ENCODE results near the gene FAS. TPM values are rescaled to one million over a fixed set of nuclear protein-coding genes. Genes with fewer than 3 reads are reported as not detected.

FAS gene
- 1.6 TPM for total RNA-seq

- peak; percentile 45 to 49 for DNase-seq (ENCODE audit: low spot score in 2 of 2)
- FAIRE-seq = no peak
These were observed at the start of gene FAS for GRCh38 chr10:88990384-88991160. Gene FAS, plus strand, starts transcription at chr10:88990798. Its CDS starts 79 bp downstream, at chr10:88990877.

DNA sequence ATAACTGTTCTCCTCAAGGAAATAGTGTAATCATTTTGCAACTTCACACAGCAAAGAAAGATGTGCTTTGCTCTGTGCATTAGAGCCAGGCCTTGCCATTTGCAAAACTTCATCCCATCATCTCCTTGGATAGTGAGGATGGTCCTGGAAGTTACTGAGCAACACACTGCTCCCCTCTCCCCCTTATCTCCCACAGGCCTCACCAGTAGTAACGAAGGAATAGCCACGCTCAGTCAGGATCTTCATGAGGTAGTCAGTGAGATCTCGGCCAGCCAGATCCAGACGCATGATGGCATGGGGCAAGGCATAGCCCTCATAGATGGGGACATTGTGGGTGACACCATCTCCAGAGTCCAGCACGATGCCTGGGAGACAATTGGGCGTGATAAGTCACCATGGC lies 49.6 kb upstream of the FAS start:
- FAIRE-seq (no peak), DNase-seq (ENCODE audit: low spot score in 2 of 2) (no peak)

- no peak for FAIRE-seq
- no peak for DNase-seq (ENCODE audit: low spot score in 2 of 2)
These were observed 46.8 kb upstream of the FAS start for GRCh38 chr10:88943778-88944177.

- FAIRE-seq = no peak
- DNase-seq (ENCODE audit: low spot score in 2 of 2) = no peak
These were observed 45.8 kb upstream of the FAS start for GRCh38 chr10:88944813-88945212.

DNA sequence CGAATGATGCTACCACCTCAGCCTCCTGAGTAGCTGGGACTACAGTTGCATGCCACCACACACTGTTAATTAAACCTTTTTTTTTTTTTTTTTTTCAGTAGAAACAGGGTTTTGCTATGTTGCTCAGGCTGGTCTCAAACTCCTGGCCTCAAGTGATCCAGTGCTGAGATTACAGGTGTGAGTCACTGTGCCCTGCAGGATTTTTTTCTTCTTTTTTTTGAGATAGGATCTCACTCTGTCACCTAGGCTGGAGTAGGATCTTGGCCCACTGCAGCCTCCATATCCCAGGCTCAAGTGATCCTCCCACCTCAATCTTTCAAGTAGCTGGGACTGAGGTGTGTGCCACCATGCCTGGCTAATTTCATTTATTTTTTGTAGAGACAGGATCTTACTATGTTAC lies 44.4 kb upstream of the FAS start:
- DNase-seq (ENCODE audit: low spot score in 2 of 2) (no peak), FAIRE-seq (no peak)

DNA sequence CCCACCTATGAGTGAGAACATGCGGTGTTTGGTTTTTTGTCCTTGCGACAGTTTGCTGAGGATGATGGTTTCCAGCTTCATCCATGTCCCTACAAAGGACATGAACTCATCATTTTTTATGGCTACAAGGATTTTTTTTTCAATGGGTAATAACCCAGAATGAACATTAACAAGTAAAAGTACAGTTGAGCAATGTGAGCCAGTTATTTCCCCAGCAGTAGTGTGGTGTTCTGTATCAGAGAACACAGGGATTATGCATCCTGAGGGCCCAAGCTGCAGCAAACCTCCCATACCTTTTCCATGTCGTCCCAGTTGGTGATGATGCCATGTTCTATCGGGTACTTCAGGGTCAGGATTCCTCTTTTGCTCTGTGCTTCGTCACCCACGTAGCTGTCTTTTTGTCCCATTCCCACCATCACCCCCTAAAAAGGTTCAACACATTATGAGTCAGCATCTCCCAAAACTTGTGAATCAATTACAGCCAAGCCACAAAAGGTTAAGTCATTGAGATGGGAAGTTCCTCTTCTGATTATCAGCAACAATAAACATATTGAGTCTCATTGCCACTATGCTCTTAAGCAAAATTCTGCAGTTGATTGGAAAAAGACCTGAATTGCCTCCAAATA lies 43.5 kb upstream of the FAS start:
- FAIRE-seq (no peak), DNase-seq (ENCODE audit: low spot score in 2 of 2) (no peak)

- FAIRE-seq = no peak
- DNase-seq (ENCODE audit: low spot score in 2 of 2) = no peak
These were observed 41.5 kb upstream of the FAS start for GRCh38 chr10:88949051-88949450.

GRCh38 chr10:88949912-88950837 lies 40.4 kb upstream of the FAS start:
- no peak for FAIRE-seq

DNA sequence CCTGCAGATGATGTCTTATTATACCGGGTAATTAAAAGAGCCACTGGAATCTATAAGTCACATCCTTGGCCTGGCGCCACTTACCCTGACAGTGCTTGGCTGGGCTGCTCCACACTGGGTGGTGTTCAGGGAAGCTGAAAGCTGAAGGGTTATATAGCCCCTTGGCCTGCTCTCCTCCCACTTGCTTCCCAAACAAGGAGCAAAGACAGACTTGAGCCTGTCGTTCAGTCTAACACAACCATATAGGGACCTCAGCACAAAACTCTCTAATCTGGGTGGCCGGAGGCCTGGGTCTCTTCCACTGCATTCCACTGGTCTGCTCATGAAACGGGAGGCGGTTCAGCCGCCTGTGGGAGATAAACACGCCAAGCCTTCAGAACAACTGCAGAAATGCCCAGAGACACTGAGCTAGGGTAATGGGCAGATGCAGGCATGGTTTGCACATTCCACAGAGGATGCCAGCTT lies 37.9 kb upstream of the FAS start, which contains the start of gene ACTA2:
ACTA2 (minus strand) TSS at position 127 of the 465 bp plus-strand sequence. CDS start 3,843 bp downstream, outside the sequence.
- no peak for FAIRE-seq
- DNase-seq (ENCODE audit: low spot score in 2 of 2) = no peak

More at GRCh38 chr10:88949912-88950837, 40.4 kb upstream of the FAS start:
- no peak for DNase-seq (ENCODE audit: low spot score in 2 of 2)

- FAIRE-seq (no peak), DNase-seq (ENCODE audit: low spot score in 2 of 2) (no peak)
These were observed 36.9 kb upstream of the FAS start for GRCh38 chr10:88953662-88954061.

DNA sequence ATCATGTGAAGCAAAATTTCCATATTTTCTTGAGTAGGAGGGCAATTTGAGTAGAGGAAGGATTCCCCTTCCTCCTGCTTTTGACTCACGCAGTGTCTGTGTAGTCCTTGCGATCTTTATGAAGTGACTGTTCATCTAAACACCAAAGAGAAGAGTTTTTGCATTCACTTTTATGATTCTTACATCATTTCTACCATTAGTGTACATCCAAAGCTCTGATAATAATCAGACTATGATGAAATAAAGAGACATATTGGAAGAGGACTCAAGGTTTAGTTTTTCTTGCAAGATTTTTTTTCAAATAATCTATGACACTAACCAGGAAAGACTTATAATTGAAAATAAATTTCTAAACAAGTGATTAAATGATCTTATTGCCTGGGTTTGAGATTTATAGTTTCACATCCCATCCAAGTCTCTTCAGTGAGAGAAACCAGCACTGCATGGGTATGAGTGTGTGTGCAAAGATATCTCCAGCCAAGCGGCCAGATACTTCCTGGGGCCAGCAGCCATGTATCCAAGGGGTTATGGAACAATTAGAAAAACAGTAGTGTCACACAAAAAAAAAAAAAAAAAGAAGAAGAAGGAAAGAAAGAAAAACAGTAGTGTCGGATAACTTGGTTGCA lies 36.0 kb upstream of the FAS start:
- no peak for FAIRE-seq

GRCh38 chr10:88957381-88957780 lies 33.2 kb upstream of the FAS start:
- no peak for DNase-seq (ENCODE audit: low spot score in 2 of 2)
- no peak for FAIRE-seq

More for the DNA sequence above, 36.0 kb upstream of the FAS start:
- DNase-seq (ENCODE audit: low spot score in 2 of 2) = no peak

DNA sequence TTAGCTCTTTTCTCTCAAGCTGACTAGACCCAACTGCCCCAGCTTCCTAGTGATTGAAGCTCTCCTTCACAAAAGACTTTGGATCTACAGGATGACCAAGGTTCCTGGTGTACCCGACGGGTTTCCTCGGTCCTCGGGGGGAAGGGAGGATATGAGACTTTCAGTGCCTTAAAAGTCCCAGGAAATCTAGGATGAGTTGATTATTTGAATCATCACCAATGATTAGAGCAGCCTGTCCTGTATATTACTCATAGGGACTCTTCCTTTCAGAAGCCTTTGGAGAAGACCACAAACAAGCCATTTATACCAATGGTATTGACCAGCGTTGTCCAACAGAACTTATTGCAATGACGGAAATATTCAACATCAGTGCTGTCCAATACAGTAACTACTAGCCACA lies 31.9 kb upstream of the FAS start:
- FAIRE-seq (no peak), DNase-seq (ENCODE audit: low spot score in 2 of 2) (no peak)

DNA sequence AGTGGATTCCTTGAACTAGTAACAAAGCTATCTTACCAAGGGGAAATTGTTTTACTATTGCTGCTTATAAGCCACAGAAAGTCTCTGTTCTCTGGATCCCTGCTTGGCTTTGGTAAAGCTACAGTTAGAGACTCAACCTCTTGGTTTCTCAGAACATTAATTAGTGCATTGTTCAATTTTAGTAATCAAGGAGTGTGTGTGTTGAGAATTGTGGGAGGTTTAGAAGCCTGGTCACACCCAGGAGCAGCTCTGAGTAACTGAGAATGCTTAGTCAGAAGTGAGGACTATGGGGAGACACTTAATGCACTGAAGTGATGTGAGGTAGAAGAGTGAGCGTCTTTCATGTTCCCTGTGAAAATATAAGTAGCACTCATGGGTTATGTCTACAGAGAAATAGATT lies 29.8 kb upstream of the FAS start:
- no peak for FAIRE-seq
- no peak for DNase-seq (ENCODE audit: low spot score in 2 of 2)

DNA sequence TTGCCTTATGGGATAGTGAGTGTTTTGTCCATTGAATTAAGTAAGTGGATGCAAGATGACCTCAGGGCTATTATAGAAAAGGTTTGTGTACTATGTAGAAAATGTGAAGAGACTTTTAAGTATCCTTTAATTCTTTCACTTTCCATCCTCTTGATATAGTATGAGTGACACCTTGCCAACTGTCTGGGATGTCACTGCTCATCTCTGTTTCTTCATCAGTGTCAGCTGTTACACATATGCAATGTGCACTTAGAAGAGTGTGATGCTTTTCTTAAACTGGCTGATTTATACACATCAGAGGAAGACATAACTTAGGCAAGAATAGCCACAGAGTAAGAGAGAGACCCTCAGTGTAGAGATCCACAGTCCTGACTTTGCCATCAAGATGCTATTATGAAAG lies 29.3 kb upstream of the FAS start:
- DNase-seq (ENCODE audit: low spot score in 2 of 2) (no peak), FAIRE-seq (no peak)

DNA sequence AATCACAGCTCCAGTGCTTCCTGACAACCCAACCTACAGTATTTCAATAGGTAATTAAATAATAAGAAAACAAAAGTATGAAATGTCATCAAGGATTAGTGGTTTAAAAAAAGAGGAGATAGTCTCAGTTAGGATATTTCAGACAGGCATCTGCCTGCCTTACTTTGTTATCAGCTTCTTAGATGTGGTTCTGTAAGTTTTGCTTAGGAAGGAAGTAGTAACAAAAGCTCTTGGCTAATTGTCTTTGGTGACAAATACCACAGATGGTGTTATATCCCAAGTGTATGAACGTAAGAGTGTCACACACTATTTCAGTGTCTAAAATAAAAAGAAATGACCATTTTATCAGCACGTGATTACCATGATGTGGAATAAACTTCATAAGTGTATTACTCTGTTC lies 28.3 kb upstream of the FAS start:
- FAIRE-seq = no peak
- no peak for DNase-seq (ENCODE audit: low spot score in 2 of 2)

DNA sequence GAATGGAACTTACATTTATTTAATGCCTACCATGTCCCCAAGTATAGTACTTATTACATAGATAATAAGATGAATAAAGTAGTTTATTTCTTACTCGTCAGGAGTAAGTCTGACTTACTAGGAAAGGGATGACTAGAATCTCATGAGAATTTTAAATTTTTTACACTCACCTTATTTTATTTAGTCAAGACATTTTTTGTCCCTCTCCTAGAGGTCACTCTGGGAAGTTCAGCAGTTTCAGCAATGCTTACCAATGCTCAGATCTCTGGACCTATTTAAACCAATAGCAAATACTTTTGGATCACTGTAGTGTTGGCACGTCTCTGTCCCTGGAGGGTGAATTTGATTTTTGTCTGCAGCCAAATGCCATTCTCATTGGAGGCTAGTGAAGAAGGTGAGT lies 27.3 kb upstream of the FAS start:
- FAIRE-seq = no peak
- DNase-seq (ENCODE audit: low spot score in 2 of 2) = no peak

GRCh38 chr10:88964360-88964759 lies 26.2 kb upstream of the FAS start:
- no peak for FAIRE-seq
- no peak for DNase-seq (ENCODE audit: low spot score in 2 of 2)

DNA sequence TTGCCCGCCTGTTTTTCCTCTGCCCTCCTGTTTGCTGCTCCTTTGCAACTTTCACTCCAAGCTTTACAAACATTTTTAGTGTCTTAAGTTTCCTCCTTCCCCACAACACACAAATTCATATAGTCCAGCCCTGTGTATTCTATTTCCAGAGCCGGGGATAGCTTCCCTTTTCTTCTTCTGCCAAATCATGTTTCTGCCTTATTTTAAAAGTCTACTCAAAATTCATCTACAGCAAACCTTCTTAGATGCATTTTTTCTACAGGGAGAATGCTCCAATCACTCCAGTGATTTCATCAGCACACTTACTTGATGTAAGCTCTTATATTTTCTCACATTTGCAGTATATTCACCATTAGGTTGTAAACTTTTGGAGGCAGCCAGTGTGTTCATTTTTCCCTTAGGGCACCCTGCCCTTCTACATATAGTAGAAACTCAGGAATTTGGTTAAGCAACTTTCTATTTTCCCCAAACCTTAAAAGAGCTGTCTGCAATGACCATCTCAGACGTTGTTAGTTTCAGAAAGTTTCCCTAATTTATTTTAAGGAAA lies 25.7 kb upstream of the FAS start:
- no peak for FAIRE-seq
- DNase-seq (ENCODE audit: low spot score in 2 of 2) = no peak

GRCh38 chr10:88966797-88967196 lies 23.8 kb upstream of the FAS start:
- DNase-seq (ENCODE audit: low spot score in 2 of 2) (no peak), FAIRE-seq (no peak)

Measured in frontal cortex (tissue), 4 donors.